DMS 273 (cell line): ENCODE results near the gene LHFPL6.
A peak's percentile ranks its signal among the peaks of the same experiment; 100 is the strongest.

Source experiments
- DNase-seq: peaks from one replicate; lab custom pipeline; 2025; ENCODE audit not compliant: unreplicated experiment; lab: John Stamatoyannopoulos, UW

LHFPL6 gene

DNA sequence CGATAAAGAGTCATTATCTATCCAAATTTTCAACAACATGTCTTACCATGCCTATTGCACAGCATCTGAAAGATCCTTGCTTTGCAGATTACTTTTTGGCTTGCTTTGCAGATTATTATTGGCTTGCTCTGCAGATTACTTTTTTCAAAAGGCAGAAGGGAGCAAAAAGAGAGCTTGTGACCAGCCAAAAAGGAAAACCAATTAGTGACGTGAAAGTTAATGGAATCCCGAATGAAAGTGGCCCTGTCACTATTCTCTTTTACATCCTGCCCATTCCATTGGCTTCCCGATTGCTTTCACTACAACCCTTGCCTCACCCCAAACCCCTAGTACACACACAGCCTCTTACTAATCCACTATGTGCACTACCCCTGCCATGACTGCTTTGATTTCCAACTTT is 81.3 kb downstream of the LHFPL6 start:
- DNase-seq = no peak

DNA sequence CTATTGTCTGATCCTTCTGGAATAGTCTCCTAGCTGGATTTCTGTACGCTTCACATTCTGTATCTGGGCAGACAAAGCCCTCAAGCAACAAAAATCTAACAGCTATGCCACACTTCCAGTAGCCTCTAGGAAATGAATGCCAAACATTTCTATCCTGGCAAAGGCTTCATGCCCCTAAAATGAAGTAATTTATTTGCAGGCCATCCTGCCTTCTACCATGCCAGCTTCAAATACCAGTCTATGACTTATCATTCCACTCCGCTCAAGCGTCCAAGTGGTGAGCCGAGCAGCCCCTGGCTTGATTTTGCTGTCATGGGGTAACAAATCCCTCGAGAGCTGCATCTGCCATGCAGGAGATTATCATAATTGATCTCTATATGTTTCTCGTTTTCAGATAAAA is 86.9 kb downstream of the LHFPL6 start:
- no peak for DNase-seq

DNA sequence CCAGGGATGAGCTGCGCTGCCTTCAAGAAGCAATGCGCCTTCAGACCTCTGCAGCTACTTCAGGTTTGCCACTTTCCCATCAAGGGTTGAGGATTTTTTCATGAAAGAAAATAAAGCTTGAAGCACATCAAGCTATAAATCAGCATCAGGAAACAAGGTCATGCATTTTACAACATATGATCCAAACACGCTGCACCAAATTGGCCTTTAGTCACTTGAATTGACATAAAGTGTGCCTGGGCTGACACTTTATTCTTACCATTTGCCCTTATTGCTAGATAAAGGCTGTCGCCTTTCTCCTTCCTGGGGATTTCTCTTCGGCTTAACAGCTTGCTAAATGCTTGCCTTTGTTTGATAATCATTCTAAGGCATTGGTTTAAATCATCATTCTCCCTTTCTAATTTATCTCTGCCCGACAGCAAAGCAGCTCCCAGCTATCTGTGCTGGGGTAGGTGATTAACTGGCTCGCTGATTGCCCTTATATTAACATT is 87.7 kb downstream of the LHFPL6 start:
- no peak for DNase-seq

DNA sequence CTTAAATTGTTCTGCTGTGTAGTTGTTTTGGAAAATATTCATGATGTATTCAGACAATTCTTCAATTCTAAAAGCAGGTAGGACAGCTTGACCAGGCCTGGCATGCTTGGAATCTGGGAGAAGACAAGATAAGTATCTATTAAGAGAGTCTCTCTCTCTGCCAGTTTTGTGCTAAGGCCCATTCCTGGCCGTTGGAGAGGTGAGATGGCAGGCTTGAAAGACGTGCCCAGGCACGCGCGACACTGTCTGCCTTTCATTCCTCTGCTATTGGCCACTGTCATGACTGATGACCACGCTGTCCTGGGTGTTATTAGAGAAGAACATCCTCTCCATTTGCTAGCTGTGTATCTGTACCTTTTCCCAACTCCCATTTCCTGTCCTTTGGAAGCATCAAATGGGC is 90.3 kb downstream of the LHFPL6 start:
- no peak for DNase-seq

DNA sequence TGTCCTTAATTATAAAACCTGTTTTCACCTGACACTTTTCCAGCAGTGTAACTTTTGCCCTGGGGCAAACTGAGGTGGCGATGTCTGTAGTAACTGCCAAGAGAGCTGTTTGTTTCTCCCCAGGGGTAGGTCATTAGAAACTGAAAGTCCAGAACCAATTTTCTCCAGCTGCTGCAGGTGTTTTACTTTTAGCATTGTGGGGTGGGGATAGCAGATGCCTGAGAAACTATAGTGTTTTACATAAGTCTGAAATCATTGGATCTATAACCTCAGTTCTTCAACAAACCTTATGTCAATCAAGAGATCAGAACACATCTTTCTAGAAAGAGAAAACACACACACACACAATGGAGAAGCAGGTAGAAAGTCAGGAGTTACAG is 92.7 kb downstream of the LHFPL6 start:
- peak; percentile 48 for DNase-seq

DNA sequence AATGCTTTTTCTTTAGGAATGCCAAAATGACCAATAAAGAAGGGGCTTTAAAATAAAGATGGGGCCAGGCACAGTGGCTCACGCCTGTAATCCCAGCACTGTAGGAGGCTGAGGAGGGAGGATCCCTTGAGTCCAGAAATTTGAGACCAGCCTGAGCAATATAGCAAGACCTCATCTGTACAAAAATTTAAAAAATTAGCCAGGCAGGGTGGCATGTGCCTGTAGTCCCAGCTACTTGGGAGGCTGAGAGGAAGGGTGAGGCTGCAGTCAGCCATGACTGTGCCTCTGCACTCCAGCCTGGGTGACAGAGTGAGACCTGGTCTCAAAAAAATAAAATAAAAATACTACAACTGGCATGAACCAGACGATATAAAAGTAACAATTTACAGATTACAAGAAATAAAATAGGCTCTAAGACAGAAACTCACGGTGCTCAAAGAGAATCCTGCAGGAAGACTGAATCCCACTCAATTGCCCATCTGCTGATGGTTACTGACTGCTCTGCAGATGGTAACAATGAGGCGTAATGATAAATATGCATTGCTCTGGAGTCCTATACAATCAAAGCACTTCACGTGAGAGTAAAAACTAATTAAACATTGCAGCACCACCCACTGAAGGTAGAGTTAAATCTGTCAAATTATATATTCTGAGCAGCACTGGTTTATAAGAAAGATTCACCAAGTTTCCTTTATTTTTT is 93.2 kb downstream of the LHFPL6 start:
- DNase-seq = peak; percentile 48

DNA sequence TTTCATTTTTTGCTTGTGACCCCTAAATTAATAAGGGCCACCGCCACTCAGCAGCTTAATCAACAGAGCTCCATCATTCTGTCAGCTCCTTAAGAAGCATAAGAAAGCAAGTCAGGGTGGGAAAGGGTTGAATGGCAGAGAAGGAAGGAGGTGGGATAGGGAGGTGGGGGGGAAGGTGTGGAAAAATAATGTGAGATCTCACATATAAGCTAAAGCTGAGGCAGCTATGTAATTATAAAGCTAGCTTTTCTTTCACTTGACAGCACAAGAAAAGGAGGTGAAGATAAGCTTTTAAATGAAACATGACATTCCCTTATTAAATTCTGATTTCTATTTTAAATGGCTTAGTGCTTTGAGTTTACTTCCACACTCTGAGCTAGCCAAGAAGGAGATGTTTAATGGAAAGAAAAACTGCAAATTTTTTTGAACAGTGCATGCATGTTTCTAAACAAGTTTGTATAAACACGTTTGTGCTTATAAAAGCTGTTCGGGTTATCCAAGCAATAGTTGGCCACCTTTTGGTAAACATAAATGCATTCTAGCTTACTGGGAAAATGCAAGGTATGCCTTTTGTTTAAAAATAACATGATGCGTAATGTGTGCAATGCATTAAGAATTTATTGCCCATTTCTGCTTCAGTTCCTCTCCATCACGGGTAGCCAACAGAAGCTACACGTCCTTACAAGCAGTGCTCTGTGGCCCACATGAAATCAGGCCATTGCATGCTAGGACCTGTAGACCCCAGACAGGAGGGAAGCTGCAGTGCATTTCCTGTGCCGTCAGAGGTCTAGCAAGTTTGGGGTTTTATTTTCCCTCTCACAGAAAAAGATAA is 96.2 kb downstream of the LHFPL6 start:
- no peak for DNase-seq

DNA sequence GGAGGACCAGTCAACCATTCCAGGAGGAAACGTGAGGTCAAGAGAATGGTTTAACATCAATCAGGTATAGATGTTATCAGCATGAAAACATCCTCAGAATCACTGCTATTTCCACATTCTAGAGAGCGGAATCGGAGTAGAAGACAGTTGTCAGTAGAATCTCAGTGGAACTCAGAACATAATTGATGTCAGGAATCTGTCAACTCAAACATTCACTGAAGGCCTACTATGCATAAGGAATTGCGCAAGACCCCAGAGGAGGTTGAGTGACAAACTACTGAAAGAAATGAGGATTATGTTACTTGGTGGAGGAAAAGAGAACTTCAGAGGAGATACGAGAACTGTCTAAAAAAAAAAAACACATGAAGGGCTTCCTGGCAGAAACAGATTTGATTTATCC is 97.8 kb downstream of the LHFPL6 start:
- DNase-seq = no peak

DNA sequence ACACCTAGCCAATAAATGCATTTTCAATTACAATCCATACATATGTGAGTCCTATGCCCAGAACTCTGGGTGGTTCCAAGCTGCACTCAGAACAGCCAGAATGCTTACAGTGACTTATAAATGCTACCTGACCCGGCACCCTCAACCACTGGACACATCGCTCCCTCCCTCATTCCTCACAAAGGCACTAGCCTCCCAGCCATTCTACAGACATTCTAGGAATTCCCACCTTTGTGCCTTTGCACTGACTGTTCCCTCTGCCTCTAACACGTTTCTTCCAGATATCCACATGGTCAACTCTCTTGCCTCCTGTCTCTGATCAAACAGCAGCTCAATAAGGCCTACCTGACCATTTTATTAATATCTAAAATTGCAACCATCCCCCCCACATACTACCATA is 99.9 kb downstream of the LHFPL6 start:
- no peak for DNase-seq

DNA sequence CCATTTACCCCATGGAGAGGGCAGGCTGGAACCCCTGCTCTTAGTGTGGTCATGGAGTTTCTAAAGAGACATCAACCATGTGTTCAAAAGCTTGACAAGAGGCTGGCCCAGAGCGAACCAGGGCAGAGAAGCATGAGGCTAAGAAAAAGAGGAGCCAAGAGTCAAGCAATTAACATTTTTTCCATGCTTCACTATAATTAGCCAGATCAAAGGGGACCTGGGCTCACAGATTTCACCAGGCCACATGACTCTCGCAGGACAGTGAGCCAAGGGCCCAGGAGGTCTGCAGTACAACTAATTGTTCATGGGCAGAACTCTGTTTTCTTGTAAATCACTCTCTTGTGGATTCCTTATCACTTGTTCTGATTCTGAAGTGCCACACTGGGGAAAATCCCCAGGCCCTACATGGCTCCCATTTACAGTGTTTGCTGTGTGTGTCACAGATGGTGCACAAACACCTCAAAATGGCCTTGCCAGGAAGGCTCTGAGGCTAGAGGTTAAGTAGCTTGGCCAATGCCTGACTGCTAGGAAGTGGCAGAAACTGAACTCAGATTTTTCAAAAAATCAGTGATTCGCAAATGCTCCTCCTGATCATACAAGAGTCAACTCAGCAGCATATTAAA is 101.2 kb downstream of the LHFPL6 start:
- DNase-seq = peak; percentile 26

DNA sequence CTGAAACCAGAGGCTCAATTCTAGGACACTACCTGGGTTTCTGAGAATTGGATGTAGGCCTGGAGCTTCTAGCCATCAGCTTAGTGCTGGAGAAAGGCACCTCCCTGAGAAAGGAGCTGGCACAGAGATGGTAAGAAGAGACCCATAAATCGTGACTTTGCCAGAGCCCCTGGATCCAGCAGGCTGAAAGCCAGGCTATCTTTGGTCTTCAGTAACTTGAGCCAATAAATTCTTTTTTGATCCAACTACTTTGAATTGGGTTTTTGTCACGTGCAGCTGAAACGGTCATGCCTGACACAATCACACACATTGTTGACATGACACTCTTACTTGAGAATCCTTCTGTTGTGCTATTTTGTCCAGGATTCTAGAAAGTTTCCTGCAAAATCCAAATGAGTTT is 103.4 kb downstream of the LHFPL6 start:
- no peak for DNase-seq

DNA sequence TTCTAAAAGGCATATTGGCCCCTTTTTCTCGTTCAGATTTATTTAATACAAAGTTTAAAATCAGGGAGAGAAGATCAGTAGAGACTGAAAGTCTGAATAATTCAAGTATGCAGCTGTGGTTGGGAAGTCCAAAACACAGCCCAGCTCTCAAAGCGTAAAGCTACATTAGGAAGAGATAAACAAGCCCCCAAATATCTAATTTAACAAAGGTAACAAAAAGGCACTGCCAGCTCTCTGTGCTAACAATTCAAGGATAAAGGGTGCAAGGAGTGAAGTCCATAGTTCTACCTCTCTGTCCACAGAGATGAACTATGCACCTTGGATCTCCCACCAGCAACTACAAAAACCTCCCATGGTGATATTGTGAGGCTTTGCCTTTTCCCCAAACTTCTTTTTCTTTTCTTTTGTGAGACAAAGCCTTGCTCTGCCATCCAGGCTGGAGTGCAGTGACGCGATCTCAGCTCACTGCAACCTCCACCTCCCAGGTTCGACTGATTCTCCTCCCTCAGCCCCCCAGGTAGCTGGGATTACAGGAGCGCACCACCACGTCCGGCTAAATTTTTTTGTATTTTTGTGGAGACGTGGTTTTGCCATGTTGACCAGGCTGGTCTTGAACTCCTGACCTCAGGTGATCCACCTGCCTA is 104.4 kb downstream of the LHFPL6 start:
- no peak for DNase-seq

DNA sequence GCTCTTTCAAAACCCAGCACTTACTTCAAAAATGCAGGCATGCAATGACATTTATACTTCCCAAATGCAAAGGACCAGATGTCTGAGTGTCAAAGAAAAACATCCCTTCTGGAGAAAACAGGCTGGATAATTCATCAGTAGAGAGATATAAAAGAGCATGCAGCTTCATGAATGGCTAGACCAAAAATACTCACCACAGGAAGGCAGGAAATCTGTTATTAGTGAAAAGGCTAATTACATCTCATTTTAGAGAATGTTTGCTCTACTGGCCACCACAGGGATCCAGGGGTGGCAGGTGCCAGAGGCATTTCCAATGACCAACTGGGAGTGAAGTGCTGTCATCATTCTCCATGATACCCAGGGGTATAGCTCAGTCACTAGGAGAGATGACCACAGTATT is 106.5 kb downstream of the LHFPL6 start:
- no peak for DNase-seq

DNA sequence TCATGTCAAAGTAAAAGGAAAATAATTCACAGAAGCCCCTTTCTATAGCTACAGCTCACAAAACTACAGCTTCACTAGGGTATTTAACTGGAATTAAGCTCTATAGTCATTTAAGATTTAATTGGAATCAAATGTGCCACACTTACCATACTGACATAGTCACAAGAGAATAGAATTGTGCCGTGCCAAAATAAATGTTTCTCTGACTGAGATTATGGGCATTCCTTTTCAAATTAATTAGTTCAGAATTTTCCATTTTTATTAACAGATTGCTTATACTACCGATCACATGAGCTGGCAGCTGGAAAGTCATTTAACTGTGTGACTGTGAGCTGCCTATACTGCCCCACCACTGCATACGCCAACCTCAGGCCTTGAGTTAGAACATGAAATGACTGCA is 108.4 kb downstream of the LHFPL6 start:
- DNase-seq = no peak

DNA sequence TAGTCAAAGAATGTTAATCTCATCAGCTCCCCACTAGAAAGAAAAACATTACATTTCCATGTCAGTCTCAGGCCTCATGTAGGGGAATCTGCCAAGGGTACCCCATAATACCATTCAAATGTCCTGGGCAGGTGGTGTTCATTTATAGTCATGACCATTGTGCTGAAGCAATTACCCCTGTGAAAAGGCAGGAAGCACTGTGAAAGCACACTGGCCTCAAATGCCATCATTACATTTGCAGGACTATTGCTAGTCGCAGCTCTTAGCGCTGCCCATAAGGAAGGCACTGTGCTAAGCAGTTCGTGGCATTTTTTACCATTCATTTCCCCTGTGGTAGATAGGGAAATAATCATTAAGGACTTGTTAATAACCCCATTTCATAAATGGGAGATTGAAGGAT is 109.0 kb downstream of the LHFPL6 start:
- no peak for DNase-seq

DNA sequence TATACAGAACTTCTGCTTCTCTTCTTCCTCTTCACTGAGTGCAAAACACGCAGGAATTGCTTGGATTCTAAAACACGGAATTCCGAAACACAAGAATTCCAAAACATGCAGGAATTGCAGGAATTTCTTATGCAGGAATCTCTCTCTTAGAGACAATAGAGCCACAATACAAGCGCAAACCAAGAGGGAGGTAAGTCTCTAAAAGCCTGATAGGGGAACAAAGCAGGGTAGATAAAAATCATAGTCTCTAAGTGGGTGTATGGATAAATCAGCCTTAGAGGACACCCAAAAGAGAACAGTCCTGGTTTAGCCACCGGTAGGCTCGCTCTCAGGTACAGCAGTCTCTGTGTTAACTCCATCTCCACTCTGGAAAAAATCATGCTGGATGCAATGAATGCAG is 112.9 kb downstream of the LHFPL6 start:
- DNase-seq = no peak

DNA sequence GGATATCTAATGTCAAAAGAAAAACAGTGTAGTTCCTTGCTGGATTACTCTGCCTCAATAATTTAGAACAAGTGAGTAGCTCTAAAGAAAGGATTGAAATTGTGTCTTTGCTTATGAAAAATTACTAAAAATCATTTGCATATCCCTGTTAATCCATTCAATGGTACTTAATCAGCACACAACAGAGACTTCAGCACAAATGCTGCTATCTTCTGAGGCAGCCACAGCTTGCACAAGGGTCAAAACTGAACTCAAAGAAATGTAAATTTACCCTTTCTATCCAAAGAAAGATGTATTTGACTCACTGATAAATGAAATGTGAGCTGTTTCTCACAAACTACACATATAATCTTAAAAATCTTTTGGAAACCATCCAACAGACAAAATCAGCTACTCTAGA is 116.2 kb downstream of the LHFPL6 start:
- no peak for DNase-seq

DNA sequence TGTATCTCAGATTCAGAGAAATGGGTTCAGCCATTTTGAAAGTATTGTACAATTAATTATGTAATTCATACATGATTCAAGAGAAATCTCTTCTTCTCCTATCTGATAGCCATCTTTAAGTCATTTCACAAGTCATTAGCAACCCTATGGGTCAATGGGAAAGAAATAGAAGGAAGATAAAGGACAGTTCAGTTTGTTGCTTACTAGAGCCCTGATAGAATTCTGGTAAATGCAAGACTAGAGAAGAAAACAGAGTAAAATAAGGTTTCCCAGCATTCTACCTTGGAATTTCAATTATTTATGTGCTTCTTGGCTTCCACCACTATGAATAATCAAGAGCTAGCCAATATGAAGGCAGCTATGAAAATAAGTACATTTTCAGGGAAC is 117.7 kb downstream of the LHFPL6 start:
- no peak for DNase-seq

DNA sequence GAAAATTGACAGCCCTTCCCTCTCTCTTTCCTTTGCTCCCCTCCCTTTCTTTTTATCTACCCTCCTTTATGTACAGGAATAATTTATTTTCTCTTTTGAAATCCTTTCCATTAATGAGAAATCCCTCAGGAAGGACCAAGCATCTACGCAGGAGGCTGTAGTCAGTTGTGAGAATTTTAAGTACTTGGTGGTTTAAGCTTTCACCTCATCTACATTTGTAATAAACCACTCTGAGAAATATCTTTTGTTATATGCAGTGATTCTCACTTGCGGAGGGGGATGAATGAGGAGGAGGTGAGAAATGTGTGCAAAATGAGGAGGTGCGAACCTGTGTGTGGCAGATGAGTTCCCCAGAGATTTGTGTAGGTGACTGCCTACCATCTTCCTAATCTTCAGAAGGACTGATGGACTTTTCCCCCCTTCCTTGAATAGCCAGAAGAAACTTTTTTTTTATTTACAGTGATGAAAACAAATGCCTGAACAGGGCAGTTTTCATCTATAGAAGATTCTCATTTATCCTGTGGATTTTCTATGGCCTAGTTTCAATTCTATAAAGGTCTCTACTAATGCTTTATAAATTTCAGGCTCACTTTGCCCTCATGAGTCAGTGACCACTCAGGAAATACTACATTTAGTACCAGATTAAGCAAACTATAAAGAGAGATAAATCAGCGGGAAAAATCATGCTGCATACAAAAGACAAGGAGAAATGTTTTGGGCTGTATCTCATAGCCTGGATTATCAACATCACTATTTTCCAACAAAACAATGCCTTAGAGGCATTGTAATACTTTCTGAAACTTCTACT is 118.3 kb downstream of the LHFPL6 start:
- no peak for DNase-seq

DNA sequence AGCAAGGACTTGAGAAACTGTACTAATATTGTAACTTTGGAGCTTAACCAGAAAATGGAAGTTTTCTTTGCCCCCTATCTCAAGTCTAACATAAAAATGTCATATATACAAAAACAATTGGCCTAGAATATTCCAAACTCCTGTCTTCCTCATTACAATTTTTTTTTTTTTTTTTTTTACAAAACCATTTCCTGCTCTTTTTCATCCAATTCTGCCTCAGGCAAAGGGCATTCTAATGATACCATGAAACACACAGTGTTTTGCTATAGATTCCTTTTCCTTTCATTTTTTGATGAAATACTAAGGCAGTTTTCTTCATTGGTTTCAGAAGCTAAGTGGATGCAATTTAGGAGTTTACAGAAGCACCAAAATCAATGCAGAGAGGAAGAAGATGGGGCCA is 119.7 kb downstream of the LHFPL6 start:
- no peak for DNase-seq

DNA sequence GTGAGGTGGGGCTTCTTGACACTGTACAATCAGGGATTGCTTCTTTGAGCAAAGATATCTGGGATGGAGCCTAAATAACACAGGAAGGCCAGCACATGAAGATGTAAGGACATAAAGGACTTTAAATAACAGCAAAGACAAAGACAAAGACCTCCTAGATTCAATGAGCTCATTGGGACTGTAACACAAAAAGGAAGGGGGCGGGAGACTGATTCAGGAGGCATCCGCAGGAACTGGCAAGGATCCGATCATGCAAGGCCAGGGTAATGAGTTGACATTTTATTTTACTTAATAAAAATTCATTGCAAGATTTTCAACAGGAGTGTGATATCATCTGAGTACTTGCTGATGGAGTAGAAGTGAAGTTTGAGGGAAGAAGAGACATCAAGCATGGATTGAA is 121.5 kb downstream of the LHFPL6 start:
- DNase-seq = no peak
